Measurements from ENCODE around the gene CEP85L.

The CEP85L gene

GRCh38 chr6:118618676-118619377 is 32.6 kb downstream of the CEP85L start:
- DNase-seq: peak; percentile 60

GRCh38 chr6:118617417-118617816 is 34.0 kb downstream of the CEP85L start:
- no peak for DNase-seq

GRCh38 chr6:118611334-118611733 is 40.1 kb downstream of the CEP85L start:
- DNase-seq: no peak

- DNase-seq: no peak
Measured at GRCh38 chr6:118606858-118607257, 44.5 kb downstream of the CEP85L start.

- DNase-seq: no peak
Measured at GRCh38 chr6:118606268-118606667, 45.1 kb downstream of the CEP85L start.

- DNase-seq: no peak
Measured at GRCh38 chr6:118603372-118603771, 48.0 kb downstream of the CEP85L start.

- no peak for DNase-seq
Measured at GRCh38 chr6:118602300-118602699, 49.1 kb downstream of the CEP85L start.

GRCh38 chr6:118598324-118598723 is 53.1 kb downstream of the CEP85L start:
- DNase-seq: no peak

GRCh38 chr6:118597636-118598035 is 53.8 kb downstream of the CEP85L start:
- no peak for DNase-seq

GRCh38 chr6:118596774-118597320 is 54.5 kb downstream of the CEP85L start:
- no peak for DNase-seq

GRCh38 chr6:118594877-118595276 is 56.5 kb downstream of the CEP85L start:
- DNase-seq: no peak

GRCh38 chr6:118591897-118592296 is 59.5 kb downstream of the CEP85L start:
- DNase-seq: no peak

- DNase-seq: no peak
Measured at GRCh38 chr6:118589649-118590365, 61.6 kb downstream of the CEP85L start.

- DNase-seq: no peak
Measured at GRCh38 chr6:118589186-118589585, 62.2 kb downstream of the CEP85L start.

GRCh38 chr6:118588626-118589025 is 62.8 kb downstream of the CEP85L start:
- no peak for DNase-seq

GRCh38 chr6:118586746-118587485 is 64.5 kb downstream of the CEP85L start:
- DNase-seq: no peak

GRCh38 chr6:118584911-118585310 is 66.5 kb downstream of the CEP85L start:
- DNase-seq: no peak

- DNase-seq: no peak
Measured at GRCh38 chr6:118581489-118581959, 69.9 kb downstream of the CEP85L start.

GRCh38 chr6:118580585-118581419 is 70.6 kb downstream of the CEP85L start:
- no peak for DNase-seq

GRCh38 chr6:118579786-118580185 is 71.6 kb downstream of the CEP85L start:
- no peak for DNase-seq

GRCh38 chr6:118578617-118579016 is 72.8 kb downstream of the CEP85L start:
- DNase-seq: no peak

GRCh38 chr6:118577972-118578371 is 73.4 kb downstream of the CEP85L start:
- DNase-seq: no peak
